ENCODE data around the gene MCTP1.
"Not testable (repeated sequence)": the region's sequence is repeated elsewhere in the genome, so short reads cannot be mapped to it uniquely, and the experiment has no call there.

The MCTP1 gene

GRCh38 chr5:95007921-95008597 lies 276.8 kb downstream of the MCTP1 start:
- no peak overlapping the region for H3K27ac ChIP-seq
- TF ChIP-seq ZFX (IDR thresholded peaks at IDR 0.05) (no peak), CTCF (conservative IDR thresholded peaks at IDR 0.05) (no peak)

DNA sequence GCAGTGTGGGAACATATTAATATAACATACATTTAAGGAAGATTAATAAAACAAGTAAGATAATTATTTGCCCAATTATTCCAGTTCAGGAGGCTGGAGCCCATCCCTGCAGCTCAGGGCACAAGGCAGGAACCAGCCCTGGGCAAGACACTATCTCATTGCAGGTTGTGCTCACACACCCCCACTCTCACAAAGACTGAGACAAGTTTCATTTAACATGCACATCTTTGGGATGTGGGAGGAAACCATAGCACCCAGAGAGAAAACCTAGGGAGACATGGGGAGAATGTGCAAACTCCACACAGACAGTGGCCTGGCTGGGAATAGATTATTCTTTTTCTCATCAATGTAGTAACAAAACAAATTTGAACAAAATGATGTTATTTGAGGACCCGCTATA lies 279.1 kb downstream of the MCTP1 start:
- H3K27ac ChIP-seq = no peak overlapping the region
- TF ChIP-seq CTCF (conservative IDR thresholded peaks at IDR 0.05) = no peak
- TF ChIP-seq ZFX (IDR thresholded peaks at IDR 0.05) = no peak

GRCh38 chr5:94998670-94999069 lies 286.2 kb downstream of the MCTP1 start:
- H3K27ac ChIP-seq = no peak overlapping the region
- TF ChIP-seq CTCF (conservative IDR thresholded peaks at IDR 0.05) (no peak), ZFX (IDR thresholded peaks at IDR 0.05) (no peak)

DNA sequence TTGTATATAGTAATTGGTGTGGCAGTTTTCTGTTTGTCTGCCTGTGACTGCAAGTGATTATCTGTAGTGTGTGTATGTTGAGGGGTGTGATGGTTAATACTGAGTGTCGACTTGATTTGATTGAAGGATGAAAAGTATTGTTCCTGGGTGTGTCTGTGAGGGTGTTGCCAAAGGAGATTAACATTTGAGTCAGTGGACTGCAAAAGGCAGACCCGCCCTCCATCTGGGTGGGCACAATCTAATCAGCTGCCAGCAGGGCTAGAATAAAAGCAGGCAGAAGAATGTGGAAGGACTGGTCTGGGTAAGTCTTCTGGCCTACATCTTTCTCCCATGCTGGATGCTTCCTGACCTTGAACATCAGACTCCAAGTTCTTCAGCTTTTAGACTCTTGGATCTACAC lies 290.4 kb downstream of the MCTP1 start:
- not testable (repeated sequence) for H3K27ac ChIP-seq

DNA sequence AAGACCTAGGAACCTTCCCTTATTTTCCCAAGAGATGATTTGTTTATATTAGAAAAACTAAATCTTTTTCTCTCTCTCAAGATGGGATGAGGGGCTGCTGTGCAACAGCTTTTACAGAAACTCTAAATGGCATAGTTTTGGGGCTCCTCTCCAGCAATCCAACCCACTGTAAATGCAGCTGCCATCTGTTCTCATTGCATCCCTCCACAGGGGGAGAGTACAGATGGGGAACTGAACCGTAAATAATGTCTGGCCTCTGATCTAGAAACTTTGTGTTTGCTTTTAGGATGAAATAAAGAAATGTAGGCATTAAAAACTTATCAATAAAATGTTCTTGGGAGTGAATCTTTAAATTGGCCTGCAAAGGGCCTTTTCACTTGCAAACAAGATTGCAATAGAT lies 291.4 kb downstream of the MCTP1 start:
- no peak overlapping the region for H3K27ac ChIP-seq
- TF ChIP-seq ZFX (IDR thresholded peaks at IDR 0.05) = no peak
- no peak for TF ChIP-seq CTCF (conservative IDR thresholded peaks at IDR 0.05)

GRCh38 chr5:94992325-94992724 lies 292.6 kb downstream of the MCTP1 start:
- H3K27ac ChIP-seq = no peak overlapping the region
- TF ChIP-seq CTCF (conservative IDR thresholded peaks at IDR 0.05) (no peak), ZFX (IDR thresholded peaks at IDR 0.05) (no peak)

- no peak overlapping the region for H3K27ac ChIP-seq
- TF ChIP-seq CTCF (conservative IDR thresholded peaks at IDR 0.05) (no peak), ZFX (IDR thresholded peaks at IDR 0.05) (no peak)
Measured at GRCh38 chr5:94983861-94984535, 300.9 kb downstream of the MCTP1 start.

GRCh38 chr5:94977437-94977836 lies 307.5 kb downstream of the MCTP1 start:
- no peak overlapping the region for H3K27ac ChIP-seq
- TF ChIP-seq ZFX (IDR thresholded peaks at IDR 0.05) (no peak), CTCF (conservative IDR thresholded peaks at IDR 0.05) (no peak)
